ENCODE measurements around the gene SPEF1. TPM values are rescaled to one million over a fixed set of nuclear protein-coding genes. Genes with fewer than 3 reads are reported as not detected.
A peak's percentile ranks its signal among the peaks of the same experiment; 100 is the strongest.

SPEF1 gene
- total RNA-seq, 2 donors from 2014 or later, result 0.14 TPM; not detected in 1

DNA sequence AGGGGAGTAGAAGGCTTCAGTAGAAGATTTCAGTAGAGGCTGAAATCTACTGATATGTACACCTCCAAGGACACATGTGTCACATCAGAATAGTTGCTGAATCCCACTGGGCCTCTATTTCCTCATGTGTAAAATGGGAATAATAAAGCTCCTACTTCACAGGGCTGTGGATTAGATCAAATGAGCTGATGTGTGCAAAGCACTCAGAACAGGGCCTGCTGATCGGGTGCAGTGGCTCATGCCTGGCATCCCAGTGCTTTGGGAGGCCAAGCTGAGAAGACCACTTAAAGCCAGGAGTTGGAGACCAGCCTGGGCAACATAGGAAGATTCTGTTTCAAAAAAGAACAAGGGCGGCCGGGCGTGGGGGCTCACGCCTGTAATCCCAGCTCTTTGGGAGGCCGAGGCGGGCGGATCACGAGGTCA is 31.0 kb upstream of the SPEF1 start:
- ATAC-seq (no peak), DNase-seq (peak in 1 of 2 donors; percentile 28)
- intact Hi-C loops (cut with DNase I, micrococcal nuclease), result no loop called here

DNA sequence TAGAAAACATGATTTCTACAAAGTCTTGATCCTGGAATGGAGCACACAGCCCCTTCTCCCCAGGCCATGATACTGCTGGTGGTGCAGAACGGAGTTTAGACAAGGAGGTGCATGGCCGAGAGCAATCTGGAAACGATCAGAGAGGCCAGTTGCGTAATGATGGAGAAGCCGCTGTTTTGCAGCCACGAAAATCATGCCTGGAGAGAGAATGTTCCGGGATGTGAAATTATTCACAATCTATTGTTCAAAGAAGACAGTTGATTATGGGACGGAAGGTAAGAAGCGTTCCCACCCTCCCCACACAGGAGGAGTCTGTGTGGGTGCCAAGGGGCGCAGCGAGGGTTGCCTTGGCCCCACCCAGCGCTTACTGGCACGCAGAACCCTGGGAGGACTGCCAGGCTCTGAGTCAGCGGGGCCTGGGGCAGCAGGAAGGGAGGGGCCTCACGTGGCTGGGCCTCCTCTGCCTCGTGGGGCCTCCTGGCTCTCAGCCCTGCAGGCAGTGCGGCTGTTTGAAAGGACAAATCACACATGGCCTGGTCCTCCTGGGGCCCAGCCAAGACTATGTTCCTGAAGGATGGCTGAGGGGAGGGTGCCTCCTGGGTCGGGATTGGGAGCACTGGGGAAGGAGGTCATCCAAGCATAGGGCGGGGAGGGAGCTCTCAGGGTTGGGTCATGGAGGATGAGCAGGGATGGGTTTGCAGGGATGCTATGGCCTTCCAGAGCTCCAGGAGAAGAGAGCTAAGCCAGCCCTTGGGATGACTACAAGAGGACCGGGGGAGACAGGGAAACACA is 30.4 kb upstream of the SPEF1 start:
- intact Hi-C loops (cut with DNase I, micrococcal nuclease), result no loop called here
- DNase-seq, result peak; percentile 98 to 99
- ATAC-seq, result peak; percentile 82

DNA sequence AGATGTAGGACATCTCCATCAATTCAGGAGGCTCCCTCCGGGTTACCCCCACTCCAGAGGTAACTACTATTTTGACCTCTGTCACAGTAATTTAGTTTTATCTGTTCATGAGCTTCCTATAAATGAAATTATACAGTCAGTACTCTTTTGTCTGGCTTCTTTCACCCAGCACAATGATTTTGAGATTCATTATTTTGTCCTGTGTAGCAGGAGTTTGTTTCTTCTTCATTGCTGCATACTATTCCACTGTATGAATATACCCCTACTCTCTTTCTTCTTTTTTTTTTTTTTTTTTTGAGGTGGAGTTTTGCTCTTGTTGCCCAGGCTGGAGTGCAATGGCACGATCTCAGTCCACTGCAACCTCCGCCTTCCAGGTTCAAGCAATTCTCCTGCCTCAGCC is 27.3 kb upstream of the SPEF1 start:
- no peak for ATAC-seq
- intact Hi-C loops (cut with DNase I, micrococcal nuclease), result no loop called here

DNA sequence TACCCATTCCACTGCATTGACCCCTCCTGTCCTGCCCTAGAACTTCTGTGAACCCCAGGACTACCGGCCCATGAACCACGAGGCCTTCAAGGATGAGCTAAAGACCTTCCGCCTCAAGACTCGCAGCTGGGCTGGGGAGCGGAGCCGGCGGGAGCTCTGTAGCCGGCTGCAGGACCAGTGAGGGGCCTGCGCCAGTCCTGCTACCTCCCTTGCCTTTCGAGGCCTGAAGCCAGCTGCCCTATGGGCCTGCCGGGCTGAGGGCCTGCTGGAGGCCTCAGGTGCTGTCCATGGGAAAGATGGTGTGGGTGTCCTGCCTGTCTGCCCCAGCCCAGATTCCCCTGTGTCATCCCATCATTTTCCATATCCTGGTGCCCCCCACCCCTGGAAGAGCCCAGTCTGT is 23.5 kb upstream of the SPEF1 start:
- DNase-seq (peak in 1 of 2 donors; percentile 22), ATAC-seq (no peak)
- intact Hi-C loops (cut with DNase I, micrococcal nuclease), result no loop called here

More for the DNA sequence above, 27.3 kb upstream of the SPEF1 start:
- DNase-seq, result no peak

DNA sequence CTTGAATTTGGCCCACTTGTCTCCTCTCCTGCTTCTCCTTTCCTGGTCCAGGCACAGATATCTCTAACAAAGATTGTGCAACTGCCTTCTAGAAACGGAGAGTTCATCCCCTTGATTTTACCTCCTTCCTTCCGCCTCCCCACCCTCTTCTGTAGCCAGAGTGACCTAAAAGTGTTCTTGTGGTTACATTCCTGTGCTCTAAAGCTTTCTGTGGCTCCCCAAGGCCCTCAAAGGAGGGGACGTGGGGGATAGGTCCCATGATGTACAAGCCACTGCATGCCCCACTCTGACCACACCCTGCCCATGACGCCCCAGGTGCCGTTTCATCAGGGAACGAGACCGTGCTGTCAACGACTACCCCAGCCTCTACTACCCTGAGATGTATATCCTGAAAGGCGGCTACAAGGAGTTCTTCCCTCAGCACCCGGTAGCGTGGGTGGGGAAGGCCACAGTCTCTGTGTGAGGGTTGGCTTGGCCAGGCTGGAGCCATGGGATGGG is 23.1 kb upstream of the SPEF1 start:
- no peak for ATAC-seq
- DNase-seq, result no peak
- intact Hi-C loops (cut with DNase I, micrococcal nuclease), result no loop called here

DNA sequence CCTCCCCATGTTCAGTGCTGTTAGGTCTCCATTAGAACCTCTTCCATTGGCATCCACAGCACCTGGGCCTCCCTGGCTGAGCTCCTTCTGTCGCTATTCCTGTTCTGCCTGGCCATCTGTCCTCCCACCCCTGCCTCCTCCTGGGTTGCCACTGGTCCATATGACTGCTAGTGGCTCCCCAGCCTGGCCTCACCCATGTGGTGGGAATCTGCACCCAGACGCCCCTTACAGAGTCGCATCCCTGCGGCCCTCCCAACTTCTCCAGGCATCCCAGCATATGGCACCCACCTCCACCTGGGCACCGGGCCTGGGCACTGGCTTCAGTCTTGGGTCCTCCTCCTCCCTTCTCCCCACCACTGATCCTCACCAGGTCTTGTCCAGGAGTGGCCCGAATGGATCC is 22.6 kb upstream of the SPEF1 start:
- no peak for DNase-seq

DNA sequence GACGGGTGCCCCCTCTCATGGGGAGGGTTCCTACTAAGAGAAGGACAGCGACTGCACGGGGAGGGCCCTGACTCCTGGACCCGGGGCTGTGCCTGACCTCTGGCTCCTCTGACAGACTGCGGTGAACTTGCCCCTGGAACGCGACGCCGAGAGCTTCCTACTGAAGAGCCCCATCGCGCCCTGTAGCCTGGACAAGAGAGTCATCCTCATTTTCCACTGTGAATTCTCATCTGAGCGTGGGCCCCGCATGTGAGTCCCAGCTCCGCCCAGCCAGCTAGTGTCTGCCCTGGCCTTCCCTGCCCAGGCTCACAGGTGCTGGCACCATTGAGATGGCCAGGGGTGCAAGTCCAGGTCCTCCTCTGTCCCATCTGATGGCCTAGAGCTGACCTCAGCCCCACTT is 22.0 kb upstream of the SPEF1 start:
- ATAC-seq (no peak), DNase-seq (no peak)
- intact Hi-C loops (cut with DNase I, micrococcal nuclease), result no loop called here

More for the DNA sequence above, 22.6 kb upstream of the SPEF1 start:
- intact Hi-C loops (cut with DNase I, micrococcal nuclease), result no loop called here
- ATAC-seq, result no peak

DNA sequence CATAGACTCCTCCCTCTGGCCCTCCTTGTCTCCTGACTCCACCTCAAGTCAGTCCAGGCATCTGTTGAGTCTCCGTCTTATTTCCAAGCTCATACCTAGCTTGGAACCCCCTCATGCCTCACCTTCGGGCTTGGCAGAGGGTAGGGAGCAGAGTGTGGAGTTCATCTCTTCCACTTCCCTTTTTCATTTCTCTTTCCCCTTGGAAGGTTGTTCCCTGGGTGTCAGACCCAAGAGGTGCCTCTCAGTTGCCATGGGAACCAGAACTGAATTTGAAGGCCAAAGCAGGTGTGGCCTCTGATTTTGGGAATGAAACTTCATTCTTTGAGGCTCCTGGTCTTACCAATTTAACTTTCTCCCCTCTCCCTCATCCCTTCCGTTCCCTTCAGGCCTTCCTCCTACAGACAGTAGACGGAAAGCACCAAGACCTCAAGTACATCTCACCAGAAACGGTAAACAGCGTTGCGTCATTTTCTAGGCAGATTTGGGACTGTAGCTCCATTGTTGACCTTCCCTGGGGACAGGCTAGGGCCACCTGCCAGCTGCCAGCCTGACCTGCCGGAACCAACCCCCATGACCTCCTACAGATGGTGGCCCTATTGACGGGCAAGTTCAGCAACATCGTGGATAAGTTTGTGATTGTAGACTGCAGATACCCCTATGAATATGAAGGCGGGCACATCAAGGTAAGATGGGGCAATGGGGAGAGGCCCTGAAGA is 21.4 kb upstream of the SPEF1 start:
- intact Hi-C loops (cut with DNase I, micrococcal nuclease), result no loop called here
- ATAC-seq (no peak), DNase-seq (no peak)

DNA sequence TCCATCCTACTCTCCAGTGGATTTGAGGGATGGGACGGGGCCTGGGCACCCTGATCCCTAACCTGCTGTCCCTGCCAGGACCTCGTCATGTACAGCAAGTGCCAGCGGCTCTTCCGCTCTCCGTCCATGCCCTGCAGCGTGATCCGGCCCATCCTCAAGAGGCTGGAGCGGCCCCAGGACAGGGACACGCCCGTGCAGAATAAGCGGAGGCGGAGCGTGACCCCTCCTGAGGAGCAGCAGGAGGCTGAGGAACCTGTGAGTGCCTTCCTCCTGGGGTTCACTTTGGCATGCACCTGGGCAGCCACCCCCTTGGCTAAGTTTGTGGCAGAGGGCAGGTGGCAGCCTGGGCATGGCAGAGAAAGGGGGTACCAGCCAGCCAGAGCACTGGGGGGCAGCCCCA is 20.6 kb upstream of the SPEF1 start:
- intact Hi-C loops (cut with DNase I, micrococcal nuclease), result no loop called here
- DNase-seq, result no peak
- no peak for ATAC-seq

DNA sequence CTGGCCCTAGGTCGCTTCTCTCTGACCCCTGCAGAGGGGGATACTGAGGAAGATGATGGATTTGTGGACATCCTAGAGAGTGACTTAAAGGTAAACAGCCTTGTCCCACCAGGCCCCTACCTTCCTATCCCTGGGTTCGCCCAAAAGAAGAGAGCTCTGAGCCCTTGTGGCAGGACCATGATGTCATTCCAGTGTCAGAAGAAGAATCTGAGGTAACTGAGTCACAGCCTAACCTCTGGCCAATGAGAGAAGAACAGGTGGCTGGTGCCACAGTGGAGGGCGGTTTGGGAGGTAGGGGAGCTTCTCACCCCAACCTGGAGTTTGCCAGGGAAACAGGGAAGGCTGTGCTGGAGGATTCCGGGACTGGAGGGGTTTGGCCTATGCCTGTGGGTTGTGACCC is 20.1 kb upstream of the SPEF1 start:
- DNase-seq (no peak), ATAC-seq (no peak)
- intact Hi-C loops (cut with DNase I, micrococcal nuclease), result no loop called here

DNA sequence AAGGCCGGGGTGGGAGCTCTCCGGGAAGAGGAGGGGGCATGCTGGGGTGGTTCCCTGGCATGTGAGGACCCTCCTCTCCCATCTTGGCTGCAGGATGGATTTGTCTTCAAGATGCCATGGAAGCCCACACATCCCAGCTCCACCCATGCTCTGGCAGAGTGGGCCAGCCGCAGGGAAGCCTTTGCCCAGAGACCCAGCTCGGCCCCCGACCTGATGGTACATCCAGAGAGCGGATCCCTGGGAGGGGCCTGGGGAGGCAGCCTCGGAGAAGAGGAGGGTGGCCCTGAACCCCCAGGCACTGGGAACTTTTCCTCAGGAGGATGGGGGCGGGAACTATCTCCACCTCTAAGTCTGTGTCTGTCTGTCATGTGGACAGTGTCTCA is 19.6 kb upstream of the SPEF1 start:
- intact Hi-C loops (cut with DNase I, micrococcal nuclease), result no loop called here
- DNase-seq, result no peak
- no peak for ATAC-seq

DNA sequence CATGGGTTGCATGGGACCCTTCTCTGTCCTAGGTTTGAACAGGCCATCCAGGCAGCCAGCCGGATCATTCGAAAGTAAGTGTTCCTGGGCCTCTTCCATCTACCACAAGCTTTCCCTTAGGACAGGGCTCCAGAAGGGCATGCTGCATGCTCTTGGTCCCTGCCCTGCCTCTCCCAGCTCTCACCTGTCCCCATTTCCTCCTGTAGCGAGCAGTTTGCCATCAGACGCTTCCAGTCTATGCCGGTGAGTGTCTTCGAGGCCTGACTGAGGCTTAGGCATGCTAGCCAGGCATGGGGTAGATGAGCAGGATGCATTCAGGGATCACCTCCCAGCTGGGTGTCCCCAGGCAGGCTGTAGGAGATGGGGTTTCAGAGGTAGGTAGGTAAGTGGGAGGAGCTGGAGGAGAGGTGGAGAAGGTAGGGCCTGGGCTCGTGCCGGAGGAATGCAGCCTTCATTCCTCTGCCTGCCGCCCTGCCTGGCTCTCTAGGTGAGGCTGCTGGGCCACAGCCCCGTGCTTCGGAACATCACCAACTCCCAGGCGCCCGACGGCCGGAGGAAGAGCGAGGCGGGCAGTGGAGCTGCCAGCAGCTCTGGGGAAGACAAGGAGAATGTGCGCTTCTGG is 19.1 kb upstream of the SPEF1 start:
- ATAC-seq, result no peak
- DNase-seq, result no peak
- intact Hi-C loops (cut with DNase I, micrococcal nuclease), result no loop called here

DNA sequence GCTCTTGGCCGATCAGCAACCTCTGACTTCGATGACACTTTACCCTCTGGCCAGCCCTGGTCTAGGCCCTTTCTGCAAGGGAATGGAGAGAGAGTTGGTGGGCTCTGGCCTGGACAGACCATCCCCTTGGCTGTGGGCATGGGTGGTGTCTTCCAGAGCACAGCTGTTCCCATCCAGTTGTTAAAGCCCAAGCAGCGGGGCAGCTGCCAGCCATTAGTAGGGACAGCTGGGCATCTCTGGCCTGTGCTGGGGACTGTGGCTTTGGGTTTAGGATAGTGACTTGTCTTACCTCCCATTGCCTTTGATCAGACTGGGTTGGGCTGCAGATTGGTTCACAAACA is 17.6 kb upstream of the SPEF1 start:
- ATAC-seq, result no peak
- DNase-seq, result no peak
- intact Hi-C loops (cut with DNase I, micrococcal nuclease), result no loop called here

DNA sequence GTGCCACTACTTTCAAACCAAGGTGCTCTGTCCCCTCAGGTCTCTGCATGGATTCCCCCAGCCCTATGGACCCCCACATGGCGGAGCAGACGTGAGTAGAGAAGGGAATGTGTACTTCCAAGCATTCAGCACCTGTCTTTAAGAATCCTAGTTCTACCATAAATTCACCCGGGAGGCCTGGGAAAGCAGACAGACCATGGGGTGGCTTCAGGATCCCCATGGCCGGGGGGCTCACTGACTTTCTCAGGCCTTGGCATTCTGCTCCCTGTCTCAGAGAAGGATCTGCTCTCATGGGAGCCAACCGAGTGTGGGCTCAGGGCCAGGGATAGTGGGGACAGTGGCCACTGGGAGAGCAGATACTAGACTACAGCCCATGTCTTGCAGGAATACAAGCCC is 17.1 kb upstream of the SPEF1 start:
- ATAC-seq (no peak), DNase-seq (peak in 1 of 2 donors; percentile 31)
- intact Hi-C loops (cut with DNase I, micrococcal nuclease), result no loop called here

DNA sequence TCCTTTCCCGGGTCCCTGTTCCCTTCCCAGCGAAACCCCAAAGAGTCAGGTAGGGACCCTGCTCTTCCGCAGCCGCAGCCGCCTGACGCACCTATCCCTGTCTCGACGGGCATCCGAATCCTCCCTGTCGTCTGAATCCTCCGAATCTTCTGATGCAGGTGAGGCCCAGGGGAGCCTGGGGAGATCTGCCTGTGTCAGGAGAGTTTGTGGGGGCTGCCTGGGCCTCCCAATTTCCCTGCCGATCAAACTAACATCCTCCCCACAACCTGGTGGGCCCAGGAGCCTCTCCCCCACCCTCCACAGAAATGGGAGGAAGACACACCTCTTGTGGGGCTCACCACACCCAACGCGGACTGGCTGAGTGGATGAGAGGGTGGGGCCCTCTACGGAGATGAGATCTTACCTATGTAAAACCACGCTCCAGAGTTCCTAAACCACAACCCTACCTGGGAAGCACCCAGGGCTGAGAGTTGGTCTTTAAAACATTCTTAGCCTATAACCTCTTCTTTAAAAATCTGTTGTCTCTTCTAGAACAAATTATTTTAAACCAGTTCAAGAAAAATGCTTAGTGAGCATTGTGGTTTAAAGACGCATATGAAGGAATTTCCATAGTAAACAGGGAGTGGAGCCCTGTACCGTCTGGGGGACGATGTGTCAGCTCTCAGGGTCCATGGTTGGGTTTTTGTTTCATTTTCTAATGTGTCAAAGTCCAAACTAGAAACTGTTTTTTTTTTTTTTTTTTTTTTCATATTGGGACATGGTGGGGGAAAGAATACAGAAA is 16.5 kb upstream of the SPEF1 start:
- intact Hi-C loops (cut with DNase I, micrococcal nuclease), result no loop called here
- ATAC-seq, result peak; percentile 14
- DNase-seq, result peak; percentile 55 to 76

DNA sequence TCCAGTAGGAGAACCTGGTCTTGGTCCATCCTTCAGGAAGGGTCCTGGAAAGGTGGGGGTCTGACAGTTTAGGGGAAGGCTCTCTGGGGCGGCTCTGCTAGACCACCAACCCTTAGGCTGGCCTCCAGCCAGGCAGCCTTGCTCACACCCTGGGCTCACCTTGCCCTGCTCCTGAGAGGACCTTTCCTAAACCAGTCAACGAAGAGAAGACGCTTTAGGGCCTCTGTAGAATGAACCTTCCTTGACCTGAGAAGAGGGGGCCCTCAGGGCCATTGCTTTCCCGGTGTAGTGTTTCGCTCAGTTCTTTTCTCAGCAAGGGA is 15.9 kb upstream of the SPEF1 start:
- intact Hi-C loops (cut with DNase I, micrococcal nuclease), result no loop called here
- DNase-seq, result peak in 1 of 2 donors; percentile 26
- ATAC-seq, result no peak

DNA sequence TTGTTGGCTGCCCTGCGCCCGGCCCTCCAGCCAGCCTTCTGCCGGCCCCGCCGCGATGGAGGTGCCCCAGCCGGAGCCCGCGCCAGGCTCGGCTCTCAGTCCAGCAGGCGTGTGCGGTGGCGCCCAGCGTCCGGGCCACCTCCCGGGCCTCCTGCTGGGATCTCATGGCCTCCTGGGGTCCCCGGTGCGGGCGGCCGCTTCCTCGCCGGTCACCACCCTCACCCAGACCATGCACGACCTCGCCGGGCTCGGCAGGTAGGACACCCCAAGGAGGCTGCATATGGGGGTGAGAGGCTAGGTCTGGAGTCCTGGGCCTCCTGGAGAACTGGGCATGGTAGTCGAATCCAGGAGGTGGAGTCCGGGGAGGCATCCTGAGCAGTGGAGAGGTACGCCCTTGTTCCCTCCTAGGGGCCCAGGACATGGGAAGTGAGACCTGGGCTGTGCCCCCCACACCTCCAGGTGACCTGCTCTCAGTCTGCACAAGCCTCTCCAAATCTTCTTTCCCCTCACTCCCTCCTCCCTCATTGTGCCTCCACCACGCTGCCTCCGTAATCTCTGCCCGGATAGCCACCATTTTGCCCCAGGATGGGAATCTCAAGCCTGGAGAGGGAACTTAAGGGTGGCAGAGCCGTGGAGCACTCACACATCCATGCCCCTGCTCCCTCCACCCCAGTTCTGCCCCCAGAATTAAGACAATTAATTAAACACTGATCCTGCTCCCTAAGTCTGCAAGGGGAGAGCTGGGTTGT is 15.4 kb upstream of the SPEF1 start:
- intact Hi-C loops (cut with DNase I, micrococcal nuclease), result no loop called here
- DNase-seq, result peak; percentile 34 to 36
- peak; percentile 8 for ATAC-seq

DNA sequence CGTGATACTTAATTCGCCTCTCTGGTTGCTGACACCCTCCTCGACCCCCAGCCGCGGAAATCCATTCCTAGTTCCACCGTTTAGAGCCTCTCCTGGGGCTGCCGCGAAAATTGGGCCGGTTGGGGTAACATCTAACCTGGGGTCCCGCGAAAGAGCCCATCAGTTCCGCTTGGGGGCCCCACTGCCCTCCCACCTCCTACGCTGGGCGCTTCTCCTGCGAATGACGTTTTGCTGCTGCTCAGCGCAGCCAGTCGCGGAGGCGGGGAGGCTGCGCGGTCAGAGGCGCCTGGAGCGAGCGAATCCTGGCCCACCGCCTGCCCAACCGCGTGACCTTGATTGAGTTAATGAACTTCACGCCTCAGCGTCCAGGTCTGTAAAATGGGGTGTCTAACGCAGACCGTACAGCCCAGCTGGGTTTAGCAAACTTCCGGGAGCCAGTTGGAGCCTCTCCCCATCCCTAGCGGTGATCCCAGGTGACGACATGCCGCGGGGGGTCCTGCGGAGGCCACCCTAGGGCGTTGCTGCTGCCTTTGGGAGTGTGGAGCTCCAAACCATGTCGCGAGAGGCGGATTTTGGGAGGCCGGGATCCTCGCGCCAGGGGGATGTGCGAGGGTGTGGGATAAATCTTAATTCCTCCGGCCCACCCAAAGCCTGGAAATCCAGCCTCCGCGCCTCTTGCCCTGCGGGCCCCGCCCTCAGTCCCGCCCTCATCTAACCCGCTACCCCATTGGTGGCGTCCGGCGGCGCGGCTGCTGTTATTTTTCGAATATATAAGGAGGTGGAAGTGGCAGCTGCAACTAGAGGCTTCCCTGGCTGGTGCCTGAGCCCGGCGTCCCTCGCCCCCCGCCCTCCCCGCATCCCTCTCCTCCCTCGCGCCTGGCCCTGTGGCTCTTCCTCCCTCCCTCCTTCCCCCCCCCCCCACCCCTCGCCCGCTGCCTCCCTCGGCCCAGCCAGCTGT is 14.5 kb upstream of the SPEF1 start, which contains the start of gene CDC25B:
CDC25B (plus strand) TSS at position 800 of the 958 bp plus-strand sequence. CDS start 222 bp downstream, outside the sequence.
- ATAC-seq (peak; percentile 85), DNase-seq (peak; percentile 97 to 99)
- intact Hi-C loops (cut with DNase I, micrococcal nuclease), result no loop called here

Measured in left colon (tissue), 2 donors.